Heart left ventricle (tissue), 16 donors: ENCODE data around the gene MYO7A. TPM values are rescaled to one million over a fixed set of nuclear protein-coding genes. Genes with fewer than 3 reads are reported as not detected.

ENCODE experiments used
- ATAC-seq, 4 donors: fragments of 200-7000 bp; cut with Tn5 transposase; one replicate each; pipeline ENCODE4 v1.9.1; 2020 to 2022; ENCODE audit warnings: moderate library complexity in 4 of 4, mild to moderate bottlenecking in 3 of 4, moderate number of reproducible peaks in 1 of 4
- DNase-seq, 5 donors: peaks; one replicate each; pipeline ENCODE4 v3.0.0-alpha.2; 2020
- H3K27ac ChIP-seq, 12 donors: fragments of 200-600 bp; sonication (generic) in 4 of 12; one replicate each; pipeline versions ENCODE4 v1.5.0 to v1.8.0; 2016 to 2022; ENCODE audit warnings: mild to moderate bottlenecking in 2 of 12
- H3K27me3 ChIP-seq, 9 donors: fragments of 200-600 bp; sonication (generic) in 2 of 9; one replicate each; pipeline versions ENCODE4 v1.5.1 to v1.8.0; 2016 to 2022; ENCODE audit warnings: mild to moderate bottlenecking in 3 of 9
- H3K36me3 ChIP-seq, 9 donors: fragments of 200-600 bp; sonication (generic) in 2 of 9; one replicate each; pipeline versions ENCODE4 v1.5.0 to v1.8.0; 2018 to 2022; ENCODE audit warnings: mild to moderate bottlenecking in 2 of 9
- H3K4me1 ChIP-seq, 12 donors: fragments of 200-600 bp; sonication (generic) in 4 of 12; one replicate each; pipeline versions ENCODE4 v1.5.0 to v1.8.0; 2016 to 2022; ENCODE audit warnings: mild to moderate bottlenecking in 3 of 12
- H3K4me3 ChIP-seq, 12 donors: fragments of 200-600 bp; sonication (generic) in 4 of 12; one replicate each; pipeline versions ENCODE4 v1.5.0 to v1.8.0; 2017 to 2022; ENCODE audit warnings: mild to moderate bottlenecking in 9 of 12, moderate library complexity in 4 of 12
- H3K9me3 ChIP-seq, 12 donors: fragments of 200-600 bp; sonication (generic) in 4 of 12; one replicate each; pipeline versions ENCODE4 v1.5.0 to v1.8.0; 2016 to 2022; ENCODE audit warnings: mild to moderate bottlenecking in 1 of 12
- POLR2A ChIP-seq, 2 donors: fragments of 450-650 bp; IDR thresholded peaks; one replicate each; pipeline ENCODE4 v1.6.1; 2017; ENCODE audit warnings: antibody characterized with exemption in 2 of 2, mild to moderate bottlenecking in 2 of 2, moderate library complexity in 2 of 2
- WGBS, 4 donors: extraction: QIAGEN DNeasy Blood & Tissue Kit in 2 of 4; methylation state at CpG; one replicate each; pipeline versions ENCODE4 v1.1.5 to v1.1.7; 2013 to 2018; 5-methylcytosine and 5-hydroxymethylcytosine counted together
- intact Hi-C, 10 donors: fragments of 100-400 bp; cut with DNase I; formaldehyde crosslinking; loops; one replicate each; pipeline versions ENCODE4 v1.11.1 to v1.14.2; 2022
- polyA plus RNA-seq, 2 donors: library from polyadenylated mRNA; stranded (reverse); fragments of 200-250 nt; gene quantifications; one replicate each; pipeline ENCODE4 v1.2.3, GENCODE V29; 2013
- total RNA-seq, 9 donors: library from RNA; depleted of rRNA in 2 of 9; stranded (reverse); fragments of >200 nt in 2 of 9; fragmentation: NEBNext Ultra II Directional in 3 of 9; extraction: Animal tissue kit (Norgen Biotek cat#: 25700) in 3 of 9; gene quantifications; one replicate each; pipeline versions ENCODE4 v1.1.0 to v1.2.4, GENCODE V29; 2016 to 2023
- TF ChIP-seq, protein P1 (sequence below), 12 donors: fragments of 200-600 bp; sonication (generic) in 4 of 12; IDR thresholded peaks; one replicate each; pipeline versions ENCODE4 v1.5.0 to v1.8.0; 2018 to 2022; ENCODE audit warnings: antibody characterized with exemption in 12 of 12, mild to moderate bottlenecking in 5 of 12
- donor health status: ischemic (EF 13 %, LVEDD 7.1; RV severe dilation, severe dysfunction).
- donor health status: healthy with polysubstance abuse.
- donor health status: DM: no; HTN: yes; CAD: no.
- donor health status: DM: no; HTN: no; CAD: no.
- donor health status: ischemic (EF 25% LVEDD 6.9; RV normal size, moderate dysfunction).
- donor health status: ischemic (EF 25% LVEDD 5.7; RV mildly dilated, moderate dysfunction).
- donor health status: healthy.
- donor health status: DM: yes; HTN: yes; CAD: no.
- donor health status: ischemic (EF 35%, LVEDD 5.7; RV mildly dilated, moderate dysfunction).
- donor health status: nonischemic (EF 11% LVEDD 7.7; RV severe dilation, severe dysfunction).
- donor health status: DM: yes; HTN: yes; CAD: no.
- donor health status: PGD.
- donor health status: ischemic (EF 29% LVEDD 5.4; RV normal size, mild dysfunction).
- donor health status: nonischemic (EF 23%, LVEDD 6.1; RV moderate dilation, normal function).

Gene MYO7A
- total and polyA plus RNA-seq, 11 donors: 1.0 to 17.1 (median 2.7) TPM

DNA sequence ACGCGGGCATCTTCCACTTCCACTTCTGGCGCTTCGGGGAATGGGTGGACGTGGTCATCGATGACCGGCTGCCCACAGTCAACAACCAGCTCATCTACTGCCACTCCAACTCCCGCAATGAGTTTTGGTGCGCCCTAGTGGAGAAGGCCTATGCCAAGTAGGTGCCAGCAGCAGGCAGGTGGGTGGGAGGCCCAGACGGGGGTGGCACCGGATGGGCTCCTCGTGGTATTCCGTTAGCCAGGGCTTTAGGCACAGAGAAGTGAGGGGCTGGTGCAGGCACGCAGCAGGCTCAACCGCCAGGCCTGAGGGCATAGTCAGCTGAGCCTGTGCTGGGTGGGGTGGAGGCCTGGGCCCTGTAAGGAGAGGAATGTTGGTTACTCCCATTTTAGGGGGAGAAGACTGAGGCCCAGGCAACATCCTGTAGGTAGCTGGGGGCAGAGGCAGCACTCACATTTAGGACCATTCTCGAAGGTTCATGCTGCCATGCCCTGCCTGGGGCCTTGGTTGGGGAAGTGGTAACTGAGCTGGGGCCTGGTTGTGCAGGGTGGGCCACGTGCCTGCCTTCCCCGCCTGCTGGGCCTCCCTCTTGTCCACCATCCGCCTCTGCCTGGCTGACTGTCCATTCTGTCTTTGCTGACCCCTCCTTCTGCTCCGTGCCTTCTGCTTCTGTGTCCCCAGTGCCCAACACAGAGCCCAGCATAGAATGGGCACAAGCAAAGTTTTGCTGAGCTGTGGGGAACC, 15.2 kb upstream of the MYO7A start:
- H3K4me1 ChIP-seq: peaks cover 0 to 12% (median 3%) of the 10 kb centered on the region in 12 donors
- no peak overlapping the region for H3K27ac ChIP-seq
- no peak overlapping the region for H3K4me3 ChIP-seq
- no peaks in the 10 kb centered on the region for H3K9me3 ChIP-seq
- no peak for TF ChIP-seq POLR2A (IDR thresholded peaks at IDR 0.05)
- TF ChIP-seq, protein P1, sequence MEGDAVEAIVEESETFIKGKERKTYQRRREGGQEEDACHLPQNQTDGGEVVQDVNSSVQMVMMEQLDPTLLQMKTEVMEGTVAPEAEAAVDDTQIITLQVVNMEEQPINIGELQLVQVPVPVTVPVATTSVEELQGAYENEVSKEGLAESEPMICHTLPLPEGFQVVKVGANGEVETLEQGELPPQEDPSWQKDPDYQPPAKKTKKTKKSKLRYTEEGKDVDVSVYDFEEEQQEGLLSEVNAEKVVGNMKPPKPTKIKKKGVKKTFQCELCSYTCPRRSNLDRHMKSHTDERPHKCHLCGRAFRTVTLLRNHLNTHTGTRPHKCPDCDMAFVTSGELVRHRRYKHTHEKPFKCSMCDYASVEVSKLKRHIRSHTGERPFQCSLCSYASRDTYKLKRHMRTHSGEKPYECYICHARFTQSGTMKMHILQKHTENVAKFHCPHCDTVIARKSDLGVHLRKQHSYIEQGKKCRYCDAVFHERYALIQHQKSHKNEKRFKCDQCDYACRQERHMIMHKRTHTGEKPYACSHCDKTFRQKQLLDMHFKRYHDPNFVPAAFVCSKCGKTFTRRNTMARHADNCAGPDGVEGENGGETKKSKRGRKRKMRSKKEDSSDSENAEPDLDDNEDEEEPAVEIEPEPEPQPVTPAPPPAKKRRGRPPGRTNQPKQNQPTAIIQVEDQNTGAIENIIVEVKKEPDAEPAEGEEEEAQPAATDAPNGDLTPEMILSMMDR (IDR thresholded peaks at IDR 0.05): no peak
- H3K27me3 ChIP-seq: no peaks in the 10 kb centered on the region
- DNase-seq (peak in 1 of 5 donors; percentile 48), ATAC-seq (no peak)
- no peaks in the 10 kb centered on the region for H3K36me3 ChIP-seq
- WGBS, 4 donors: 95 to 97% (median 96%) methylated on average over 17 to 20 of the region's 20 CpGs
- intact Hi-C loops: no loop called here

- TF ChIP-seq, protein P1 (IDR thresholded peaks at IDR 0.05): peak in 11 of 12 donors; percentile 23 to 49 (median 36)
- TF ChIP-seq POLR2A (IDR thresholded peaks at IDR 0.05): no peak
- no peak overlapping the region for H3K4me3 ChIP-seq
- intact Hi-C loops: no loop called here
- ATAC-seq (no peak), DNase-seq (peak in 1 of 5 donors; percentile 5)
- no peaks in the 10 kb centered on the region for H3K27me3 ChIP-seq
- no peaks in the 10 kb centered on the region for H3K9me3 ChIP-seq
- H3K4me1 ChIP-seq: peaks cover 0 to 6% (median 0%) of the 10 kb centered on the region in 12 donors
- H3K27ac ChIP-seq: no peak overlapping the region
- peaks cover 0 to 4% (median 0%) of the 10 kb centered on the region in 9 donors for H3K36me3 ChIP-seq
- 71 to 84% (median 78%) methylated on average over 8 of the region's 8 CpGs for WGBS, 4 donors
These were observed 14.5 kb upstream of the MYO7A start for GRCh38 chr11:77113382-77114088.

DNA sequence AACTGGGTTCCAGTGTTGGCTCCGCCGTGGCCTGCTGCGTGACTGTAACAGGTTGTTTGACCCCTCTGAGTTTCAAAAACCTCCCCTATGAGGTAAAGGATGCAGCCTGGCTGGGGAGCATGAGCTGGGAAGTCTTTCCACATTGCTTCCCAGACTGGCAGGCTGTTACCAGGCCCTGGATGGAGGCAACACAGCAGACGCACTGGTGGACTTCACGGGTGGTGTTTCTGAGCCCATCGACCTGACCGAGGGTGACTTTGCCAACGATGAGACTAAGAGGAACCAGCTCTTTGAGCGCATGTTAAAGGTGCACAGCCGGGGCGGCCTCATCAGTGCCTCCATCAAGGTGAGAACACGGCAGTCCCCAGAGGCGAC, 14.0 kb upstream of the MYO7A start:
- Histone ChIP-seq H3K27ac (no peak overlapping the region), H3K36me3 (peaks cover 0 to 9% (median 0%) of the 10 kb centered on the region in 9 donors), H3K27me3 (no peaks in the 10 kb centered on the region), H3K9me3 (no peaks in the 10 kb centered on the region), H3K4me1 (peaks cover 0 to 6% (median 0%) of the 10 kb centered on the region in 12 donors), H3K4me3 (no peak overlapping the region)
- TF ChIP-seq, protein P1 (IDR thresholded peaks at IDR 0.05): no peak
- no peak for TF ChIP-seq POLR2A (IDR thresholded peaks at IDR 0.05)
- ATAC-seq (no peak), DNase-seq (peak in 1 of 5 donors; percentile 30)
- intact Hi-C loops: no loop called here
- WGBS, 4 donors: 93 to 95% (median 94%) methylated on average over 13 of the region's 13 CpGs

- H3K9me3 ChIP-seq: no peaks in the 10 kb centered on the region
- H3K36me3 ChIP-seq: peaks cover 0 to 15% (median 0%) of the 10 kb centered on the region in 9 donors
- DNase-seq (peak in 1 of 5 donors; percentile 49), ATAC-seq (no peak)
- intact Hi-C loops: no loop called here
- TF ChIP-seq POLR2A (IDR thresholded peaks at IDR 0.05): no peak
- TF ChIP-seq, protein P1 (IDR thresholded peaks at IDR 0.05): peak in 1 of 12 donors; percentile 17
- no peaks in the 10 kb centered on the region for H3K4me1 ChIP-seq
- 91 to 98% (median 97%) methylated on average over 16 of the region's 16 CpGs for WGBS, 4 donors
- H3K27me3 ChIP-seq: no peaks in the 10 kb centered on the region
- no peak overlapping the region for H3K4me3 ChIP-seq
- H3K27ac ChIP-seq: no peak overlapping the region
These were observed 12.8 kb upstream of the MYO7A start for GRCh38 chr11:77115181-77115611.
